HK-2 (cell line): ENCODE data around the gene NIM1K.
"Not testable (repeated sequence)": the region's sequence is repeated elsewhere in the genome, so short reads cannot be mapped to it uniquely, and the experiment has no call there.

Experiments
- DNase-seq: peaks from one replicate; pipeline ENCODE4 v3.0.0-alpha.2; 2018; ENCODE audit not compliant: unreplicated experiment

NIM1K gene

DNA sequence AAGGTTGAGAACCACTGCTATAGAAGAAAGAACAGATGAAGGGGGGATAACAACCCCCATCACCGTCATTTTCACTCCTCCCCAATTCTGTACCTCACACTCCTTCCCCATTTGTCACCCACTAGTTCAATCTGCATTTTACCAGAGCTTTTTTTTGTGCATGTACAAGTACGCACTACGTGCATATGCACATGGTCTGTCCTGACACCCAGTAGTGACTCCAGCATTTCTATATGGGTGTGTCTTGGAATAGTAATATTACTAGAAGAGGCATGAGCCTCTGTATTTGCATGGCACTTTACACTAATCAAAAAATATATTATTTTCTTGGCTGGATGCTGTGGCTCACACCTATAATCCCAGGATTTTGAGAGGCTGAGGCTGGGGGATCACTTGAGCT is 38.7 kb downstream of the NIM1K start:
- DNase-seq: no peak

GRCh38 chr5:43231977-43232376 is 40.0 kb downstream of the NIM1K start:
- DNase-seq: peak; percentile 20

DNA sequence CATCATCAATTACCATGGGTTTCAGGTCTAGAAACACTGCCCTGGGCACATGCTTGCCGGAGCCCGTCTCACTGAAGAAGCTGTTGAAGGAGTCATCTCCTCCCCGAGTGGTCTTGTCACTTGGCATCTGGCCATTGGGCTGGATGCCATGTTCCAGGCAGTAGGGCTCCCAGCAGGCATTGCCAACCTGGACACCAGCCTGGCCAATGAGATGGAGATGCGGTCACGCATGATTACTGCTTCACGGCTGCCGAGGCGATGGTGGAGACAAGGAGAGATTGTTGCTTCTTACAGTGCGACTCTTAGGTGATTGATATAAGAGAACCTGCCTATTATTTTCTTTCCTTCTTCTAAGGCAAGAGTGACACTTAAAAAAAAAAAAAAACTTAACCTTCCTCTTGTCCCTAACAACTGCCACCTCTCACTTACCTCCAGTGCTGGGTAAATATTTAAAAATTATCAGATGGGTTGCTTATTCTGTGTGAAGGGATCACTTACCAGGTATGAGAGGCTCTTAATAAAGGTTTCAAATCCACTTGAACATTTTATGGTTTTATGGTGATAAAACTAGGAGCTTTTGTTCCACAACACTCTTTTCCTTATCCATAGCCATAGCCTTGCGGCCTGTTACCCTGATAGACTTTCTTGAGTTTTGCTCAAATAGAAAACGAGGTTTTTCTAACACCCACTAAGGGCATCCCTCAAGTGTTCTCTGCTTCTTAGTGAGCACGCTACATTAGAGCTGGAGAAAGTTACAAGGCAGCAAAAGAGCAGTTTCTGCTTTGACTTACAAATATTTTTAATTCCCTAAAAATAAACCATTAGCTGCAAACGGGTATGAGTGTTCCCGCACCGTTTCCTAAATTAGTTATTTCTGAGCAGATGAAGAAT is 41.2 kb downstream of the NIM1K start:
- no peak for DNase-seq

DNA sequence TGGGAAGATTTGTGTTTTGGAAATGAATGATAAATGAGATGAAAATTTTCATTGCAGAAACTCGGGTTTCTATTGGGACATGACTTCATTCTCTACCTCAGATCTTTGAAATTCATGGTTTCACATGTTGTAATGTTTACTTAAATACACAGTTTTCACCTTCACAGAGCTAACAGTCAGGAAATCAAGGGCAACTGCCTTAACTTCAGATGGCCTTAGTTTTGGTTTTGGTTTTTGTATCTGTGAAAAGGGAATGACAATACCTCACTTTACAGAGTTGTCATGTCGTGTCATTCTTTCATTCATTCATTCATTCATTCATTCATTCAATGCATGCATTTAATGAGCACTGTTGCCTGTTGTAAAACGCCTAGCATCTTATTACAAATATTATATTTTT is 41.9 kb downstream of the NIM1K start:
- no peak for DNase-seq

DNA sequence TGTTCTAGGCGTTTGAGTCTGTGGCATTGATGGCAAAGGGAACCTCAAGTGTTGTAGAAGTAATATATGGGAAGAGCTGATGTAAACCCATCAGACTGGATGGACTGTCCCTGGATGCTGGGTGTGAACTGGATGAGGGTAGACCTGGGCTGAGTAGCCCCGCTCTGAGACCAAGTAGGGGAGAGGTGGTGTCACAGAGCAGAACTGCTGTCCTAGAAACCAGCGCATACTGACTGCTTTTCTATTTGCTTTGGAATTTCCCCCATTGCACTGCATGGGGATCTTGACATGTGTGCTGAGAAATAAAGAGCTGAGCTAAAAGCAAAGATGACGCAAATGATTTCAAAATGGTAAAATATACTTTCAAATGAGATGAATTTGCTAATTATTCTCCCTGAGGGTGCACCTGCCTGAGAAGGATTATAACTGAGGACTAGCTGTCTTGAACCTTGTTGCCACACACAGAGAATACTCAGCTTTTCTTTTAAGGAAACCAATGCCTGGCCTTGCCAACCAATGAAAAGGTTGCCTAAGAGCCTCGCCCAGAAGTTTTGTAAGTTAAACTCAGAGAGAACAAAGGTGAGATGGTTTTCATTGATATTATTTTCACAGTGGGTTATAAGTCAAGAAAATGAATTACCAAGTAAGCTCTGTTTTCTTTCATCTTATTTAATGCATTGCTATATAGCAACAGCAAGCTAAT is 44.8 kb downstream of the NIM1K start:
- no peak for DNase-seq

GRCh38 chr5:43242196-43242595 is 50.2 kb downstream of the NIM1K start:
- DNase-seq: no peak

DNA sequence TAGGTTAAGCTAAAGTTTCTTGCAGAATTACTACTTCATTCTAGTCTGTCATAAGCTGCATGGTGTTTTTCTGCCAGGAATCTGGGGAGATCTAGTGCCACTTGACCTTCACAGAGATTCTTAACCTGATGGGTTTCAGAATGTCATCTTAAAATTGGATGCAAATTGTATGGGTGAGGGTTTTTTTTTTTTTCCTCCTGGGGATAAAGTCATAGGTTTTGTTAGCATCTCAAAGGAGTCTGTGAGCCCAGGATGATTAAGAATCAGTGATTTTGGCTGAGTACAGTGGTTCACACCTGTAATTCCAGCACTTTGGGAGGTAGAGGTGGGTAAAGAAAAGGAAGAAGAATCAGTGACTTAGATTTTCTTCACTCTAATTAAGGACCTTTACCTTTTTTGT is 51.2 kb downstream of the NIM1K start:
- DNase-seq: no peak

- DNase-seq: no peak
These were observed 53.0 kb downstream of the NIM1K start for GRCh38 chr5:43244823-43245565.

DNA sequence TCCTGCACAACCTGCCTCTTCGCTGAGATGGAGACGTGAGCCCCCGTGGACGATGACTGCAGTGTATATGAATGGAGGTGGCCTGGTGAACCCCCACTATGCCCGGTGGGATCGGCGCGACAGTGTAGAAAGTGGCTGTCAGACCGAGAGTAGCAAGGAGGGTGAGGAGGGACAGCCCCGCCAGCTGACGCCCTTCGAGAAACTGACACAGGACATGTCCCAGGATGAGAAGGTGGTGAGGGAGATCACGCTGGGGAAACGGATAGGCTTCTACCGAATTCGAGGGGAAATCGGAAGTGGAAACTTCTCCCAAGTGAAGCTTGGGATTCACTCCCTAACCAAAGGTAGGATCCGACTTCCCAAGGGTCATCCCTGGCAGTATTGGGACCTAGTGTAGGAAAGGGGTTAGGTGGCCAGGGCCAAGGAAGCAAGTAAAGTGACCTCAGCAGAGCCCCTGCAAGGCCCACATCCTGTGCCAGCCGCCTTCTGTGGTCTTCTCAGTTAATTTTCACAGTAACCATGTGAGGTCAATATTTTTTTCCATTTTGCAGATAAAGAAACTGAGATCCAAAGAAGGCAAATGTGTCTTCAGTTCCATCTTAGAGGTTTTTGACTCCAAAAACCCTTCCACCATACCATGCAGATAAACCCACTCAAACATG is 53.8 kb downstream of the NIM1K start:
- no peak for DNase-seq

DNA sequence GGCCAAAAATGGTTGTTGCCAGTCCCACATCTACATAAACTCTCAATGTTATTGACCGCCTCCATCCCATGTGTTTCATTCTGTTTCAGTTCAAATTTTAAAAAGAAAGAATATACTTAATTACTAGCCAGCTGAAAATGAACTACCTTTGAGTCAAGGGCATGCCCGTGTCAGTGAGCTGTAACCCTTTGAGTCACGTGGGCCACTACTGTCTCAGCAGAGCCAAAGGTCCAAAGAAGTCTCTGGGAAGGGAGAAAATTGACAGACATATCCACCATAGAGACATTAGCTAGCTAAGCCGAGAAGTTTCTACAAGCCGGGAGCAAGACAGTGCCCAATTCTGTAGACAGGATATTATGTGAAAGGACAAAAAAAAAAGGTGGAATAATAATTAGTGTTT is 59.7 kb downstream of the NIM1K start:
- DNase-seq: no peak

DNA sequence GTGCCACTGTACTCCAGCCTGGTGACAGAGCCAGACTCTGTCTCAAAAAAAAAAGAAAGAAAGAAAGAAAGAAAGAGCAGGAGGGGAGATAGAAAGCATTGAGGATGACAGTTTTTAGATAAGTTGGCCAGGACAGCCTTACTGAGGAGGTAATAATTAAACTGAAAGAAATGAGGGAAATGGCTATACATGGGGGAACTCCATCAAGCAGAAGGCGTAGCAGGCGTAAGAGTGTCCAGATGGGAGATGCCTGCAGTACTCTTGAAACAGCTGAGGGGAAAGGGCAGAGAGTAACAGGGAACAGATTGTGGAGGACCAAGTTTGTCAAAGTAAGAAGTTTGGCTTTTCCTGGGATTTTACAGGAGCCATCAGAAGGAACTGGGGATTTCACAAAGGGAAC is 63.7 kb downstream of the NIM1K start:
- no peak for DNase-seq

DNA sequence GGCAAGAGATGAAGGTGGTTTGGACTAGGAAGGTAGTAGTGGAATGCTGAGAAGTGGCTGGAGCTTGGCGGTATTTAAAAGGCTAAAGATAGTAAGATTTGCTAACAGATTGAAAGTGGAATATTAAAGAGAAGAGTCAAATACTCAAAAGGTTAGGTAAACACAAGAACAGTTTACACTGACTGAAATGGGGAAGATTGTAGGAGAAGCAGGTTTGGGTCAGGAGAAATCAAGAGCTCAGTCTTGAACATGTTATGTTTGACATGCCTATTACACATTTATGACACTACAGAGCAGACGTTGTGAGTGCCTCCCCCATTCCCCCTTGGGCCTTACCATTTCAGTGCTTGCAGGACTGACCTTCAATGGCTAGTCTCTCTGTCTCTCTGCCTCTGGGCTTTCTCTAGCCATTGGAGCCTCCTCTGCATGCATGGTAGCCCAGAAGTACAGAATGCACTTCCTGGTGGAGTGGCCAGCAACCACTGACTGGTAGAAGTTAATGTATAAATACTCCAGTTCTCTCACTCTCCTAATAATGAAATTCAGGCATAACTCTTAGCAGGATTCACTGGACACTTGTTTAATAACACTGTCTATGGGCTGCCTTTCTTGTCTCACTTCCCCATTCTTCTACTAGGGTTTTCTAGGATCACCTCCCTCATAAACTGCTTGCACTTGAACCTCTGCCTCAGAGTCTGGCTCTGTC is 64.4 kb downstream of the NIM1K start:
- peak; percentile 13 for DNase-seq

- DNase-seq: no peak
These were observed 66.1 kb downstream of the NIM1K start for GRCh38 chr5:43258116-43258515.

DNA sequence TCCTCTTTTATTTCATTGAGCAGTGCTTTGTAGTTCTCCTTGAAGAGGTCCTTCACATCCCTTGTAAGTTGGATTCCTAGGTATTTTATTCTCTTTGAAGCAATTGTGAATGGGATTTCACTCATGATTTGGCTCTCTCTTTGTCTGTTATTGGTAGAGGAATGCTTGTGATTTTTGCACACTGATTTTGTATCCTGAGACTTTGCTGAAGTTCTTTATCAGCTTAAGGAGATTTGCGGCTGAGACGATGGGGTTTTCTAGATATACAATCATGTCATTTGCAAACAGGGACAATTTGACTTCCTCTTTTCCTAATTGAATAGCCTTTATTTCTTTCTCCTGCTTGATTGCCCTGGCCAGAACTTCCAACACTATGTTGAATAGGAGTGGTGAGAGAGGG is 70.2 kb downstream of the NIM1K start:
- not testable (repeated sequence) for DNase-seq

GRCh38 chr5:43268188-43268820 is 76.3 kb downstream of the NIM1K start:
- DNase-seq: no peak

GRCh38 chr5:43270645-43271044 is 78.6 kb downstream of the NIM1K start:
- no peak for DNase-seq

DNA sequence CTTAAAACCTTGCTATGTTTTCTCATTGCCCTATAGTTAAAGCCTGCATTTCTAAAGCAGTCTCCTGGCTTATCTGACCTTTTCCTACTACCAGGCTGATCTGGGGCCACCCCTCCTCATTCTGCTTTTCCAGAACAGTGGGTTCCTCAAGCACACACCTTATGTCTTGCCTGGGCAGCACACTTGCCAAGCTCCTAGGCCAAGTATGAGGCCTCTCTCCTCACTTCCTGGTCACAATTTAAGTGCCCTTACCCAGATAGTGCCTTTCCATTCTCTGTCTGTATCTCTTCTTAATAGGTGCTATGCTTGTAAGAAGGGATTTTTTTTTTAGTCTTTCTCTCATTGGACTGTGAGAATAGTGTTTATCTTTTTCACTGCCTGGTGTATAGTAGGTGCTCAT is 81.5 kb downstream of the NIM1K start:
- no peak for DNase-seq

- DNase-seq: no peak
These were observed 82.5 kb downstream of the NIM1K start for GRCh38 chr5:43274435-43275114.

- DNase-seq: no peak
These were observed 83.4 kb downstream of the NIM1K start for GRCh38 chr5:43275391-43275790.

GRCh38 chr5:43279548-43280274 is 87.7 kb downstream of the NIM1K start:
- DNase-seq: no peak
